Measurements from ENCODE around the gene MYH8. TPM values are rescaled to one million over a fixed set of nuclear protein-coding genes. Genes with fewer than 3 reads are reported as not detected.

Gene MYH8
- total and polyA plus RNA-seq, 2 of the 13 experiments (the other 11 are each of a cell fraction or from before 2014, with no cell fraction given), result not detected

GRCh38 chr17:10469459-10469858 lies 47.7 kb upstream of the MYH8 start, which contains the start of gene MYH4 (continued):
- TF ChIP-seq ZHX1 (CRISPR knock-in tag; IDR thresholded peaks at IDR 0.05; ENCODE audit: low read depth) (no peak), XRCC5 (optimal IDR thresholded peaks at IDR 0.05; ENCODE audit: low read length) (no peak), PLSCR1 (CRISPR knock-in tag; IDR thresholded peaks at IDR 0.05; ENCODE audit: borderline replicate concordance) (no peak), ZNF30 (CRISPR knock-in tag; IDR thresholded peaks at IDR 0.05) (no peak), NFIB (CRISPR knock-in tag; IDR thresholded peaks at IDR 0.05; ENCODE audit: borderline replicate concordance) (no peak), ZNF367 (CRISPR knock-in tag; IDR thresholded peaks at IDR 0.05; ENCODE audit: borderline replicate concordance) (no peak), HNRNPK (IDR thresholded peaks at IDR 0.05; ENCODE audit: low read depth, low read length, poor library complexity, severe bottlenecking) (no peak), ZBTB33 (CRISPR knock-in tag; IDR thresholded peaks at IDR 0.05) (no peak)

Data from HepG2 (cell line).